HG02870 (cell line): ENCODE measurements around the gene RASA2.
A peak's percentile ranks its signal among the peaks of the same experiment; 100 is the strongest.

Experiments used
- ATAC-seq: cut with Tn5 transposase; IDR thresholded peaks from one replicate; pipeline ENCODE4 v1.9.1; 2021; ENCODE audit warnings: mild to moderate bottlenecking, moderate library complexity; ENCODE audit not compliant: unreplicated experiment

RASA2 gene

GRCh38 chr3:141642215-141642614, 155.4 kb downstream of the RASA2 start:
- no peak for ATAC-seq

- ATAC-seq: no peak
Observed at GRCh38 chr3:141643391-141643790, 156.6 kb downstream of the RASA2 start.

GRCh38 chr3:141643796-141644195, 157.0 kb downstream of the RASA2 start:
- no peak for ATAC-seq

GRCh38 chr3:141644931-141645330, 158.1 kb downstream of the RASA2 start:
- ATAC-seq: peak; percentile 80

GRCh38 chr3:141646760-141647561, 160.1 kb downstream of the RASA2 start:
- no peak for ATAC-seq

GRCh38 chr3:141647562-141647915, 160.7 kb downstream of the RASA2 start:
- ATAC-seq: no peak

- no peak for ATAC-seq
Observed at GRCh38 chr3:141648055-141648910, 161.5 kb downstream of the RASA2 start.

- ATAC-seq: no peak
Observed at GRCh38 chr3:141649871-141650270, 163.0 kb downstream of the RASA2 start.

GRCh38 chr3:141650783-141651182, 164.0 kb downstream of the RASA2 start:
- ATAC-seq: no peak

GRCh38 chr3:141651409-141651808, 164.6 kb downstream of the RASA2 start:
- no peak for ATAC-seq

GRCh38 chr3:141652349-141652748, 165.5 kb downstream of the RASA2 start:
- ATAC-seq: no peak

GRCh38 chr3:141653847-141654246, 167.0 kb downstream of the RASA2 start:
- ATAC-seq: no peak

- no peak for ATAC-seq
Observed at GRCh38 chr3:141655801-141656200, 169.0 kb downstream of the RASA2 start.

- ATAC-seq: no peak
Observed at GRCh38 chr3:141656771-141657170, 169.9 kb downstream of the RASA2 start.

- ATAC-seq: no peak
Observed at GRCh38 chr3:141657516-141657915, 170.7 kb downstream of the RASA2 start.

- ATAC-seq: no peak
Observed at GRCh38 chr3:141659821-141660613, 173.2 kb downstream of the RASA2 start.

GRCh38 chr3:141660614-141660947, 173.8 kb downstream of the RASA2 start:
- no peak for ATAC-seq

GRCh38 chr3:141661229-141662196, 174.7 kb downstream of the RASA2 start:
- no peak for ATAC-seq

- no peak for ATAC-seq
Observed at GRCh38 chr3:141663993-141664392, 177.2 kb downstream of the RASA2 start.
